Epithelial cell of prostate (primary cell): ENCODE measurements around the gene KRTAP5-8.
A peak's percentile ranks its signal among the peaks of the same experiment; 100 is the strongest.
"Not testable (repeated sequence)": the region's sequence is repeated elsewhere in the genome, so short reads cannot be mapped to it uniquely, and the experiment has no call there.

Source experiments
- DNase-seq: peaks from one replicate; pipeline ENCODE4 v3.0.0-alpha.2; 2011; ENCODE audit warnings: low read depth, low spot score
- H3K27ac ChIP-seq: fragments of 450-650 bp; 2 replicates; pipeline ENCODE4 v1.5.1; 2017; ENCODE audit warnings: mild to moderate bottlenecking

The KRTAP5-8 gene

GRCh38 chr11:71542382-71542781 is 4.6 kb downstream of the KRTAP5-8 start:
- DNase-seq: no peak
- no peak overlapping the region for H3K27ac ChIP-seq

GRCh38 chr11:71542879-71543777 is 5.3 kb downstream of the KRTAP5-8 start:
- no peak for DNase-seq
- no peak overlapping the region for H3K27ac ChIP-seq

GRCh38 chr11:71543866-71544265 is 6.0 kb downstream of the KRTAP5-8 start:
- H3K27ac ChIP-seq: no peak overlapping the region
- no peak for DNase-seq

GRCh38 chr11:71544525-71545214 is 6.8 kb downstream of the KRTAP5-8 start:
- no peak overlapping the region for H3K27ac ChIP-seq
- no peak for DNase-seq

- no peak overlapping the region for H3K27ac ChIP-seq
- DNase-seq: no peak
Observed at GRCh38 chr11:71545405-71545966, 7.7 kb downstream of the KRTAP5-8 start.

GRCh38 chr11:71548120-71548519 is 10.3 kb downstream of the KRTAP5-8 start, which contains the start of gene KRTAP5-9:
Gene KRTAP5-9, plus strand, starts transcription at chr11:71548420. Its CDS starts 238 bp downstream, at chr11:71548658.
- DNase-seq: no peak
- H3K27ac ChIP-seq: no peak within 1 kb of the TSS

- DNase-seq: no peak
- H3K27ac ChIP-seq: no peak overlapping the region
Observed at GRCh38 chr11:71548716-71549151, 10.9 kb downstream of the KRTAP5-8 start.

- no peak for DNase-seq
- no peak overlapping the region for H3K27ac ChIP-seq
Observed at GRCh38 chr11:71551711-71552110, 13.9 kb downstream of the KRTAP5-8 start.

GRCh38 chr11:71554996-71555395 is 17.2 kb downstream of the KRTAP5-8 start:
- no peak for DNase-seq
- no peak overlapping the region for H3K27ac ChIP-seq

GRCh38 chr11:71555508-71555907 is 17.7 kb downstream of the KRTAP5-8 start:
- no peak overlapping the region for H3K27ac ChIP-seq
- DNase-seq: no peak

GRCh38 chr11:71556018-71556417 is 18.2 kb downstream of the KRTAP5-8 start:
- no peak for DNase-seq
- H3K27ac ChIP-seq: no peak overlapping the region

- no peak for DNase-seq
- no peak overlapping the region for H3K27ac ChIP-seq
Observed at GRCh38 chr11:71557257-71557656, 19.4 kb downstream of the KRTAP5-8 start.

- DNase-seq: no peak
- H3K27ac ChIP-seq: no peak overlapping the region
Observed at GRCh38 chr11:71558996-71559395, 21.2 kb downstream of the KRTAP5-8 start.

GRCh38 chr11:71562120-71562519 is 24.3 kb downstream of the KRTAP5-8 start:
- no peak for DNase-seq
- no peak overlapping the region for H3K27ac ChIP-seq

GRCh38 chr11:71563406-71563805 is 25.6 kb downstream of the KRTAP5-8 start:
- H3K27ac ChIP-seq: no peak overlapping the region
- DNase-seq: peak; percentile 10

GRCh38 chr11:71564430-71564829 is 26.6 kb downstream of the KRTAP5-8 start:
- no peak for DNase-seq
- H3K27ac ChIP-seq: no peak overlapping the region

GRCh38 chr11:71565263-71565662 is 27.4 kb downstream of the KRTAP5-8 start, which contains the start of gene KRTAP5-10:
Gene KRTAP5-10, plus strand, starts transcription at chr11:71565563. Its CDS starts 25 bp downstream, at chr11:71565588.
- H3K27ac ChIP-seq: no peak within 1 kb of the TSS
- no peak for DNase-seq

GRCh38 chr11:71566081-71566620 is 28.3 kb downstream of the KRTAP5-8 start:
- DNase-seq: no peak
- no peak overlapping the region for H3K27ac ChIP-seq

- DNase-seq, H3K27ac ChIP-seq: not testable (repeated sequence)
Observed at GRCh38 chr11:71566626-71567599, 29.1 kb downstream of the KRTAP5-8 start.
